IMR-90 (cell line): ENCODE measurements around the gene DAP3.

Source experiments
- BHLHE40 ChIP-seq: fragments of 150-350 bp; IDR thresholded peaks from 2 replicates; pipeline ENCODE4 v1.6.1; 2016; ENCODE audit warnings: mild to moderate bottlenecking, low read depth, low read length
- CEBPB ChIP-seq: IDR thresholded peaks from 2 replicates; pipeline ENCODE4 v1.6.1; 2012; ENCODE audit warnings: low read depth, low read length, improper control_type of control experiment
- CHD1 ChIP-seq: IDR thresholded peaks from 2 replicates; pipeline ENCODE4 v1.6.1; 2012; ENCODE audit warnings: low read depth, low read length, improper control_type of control experiment
- CTCF ChIP-seq: conservative IDR thresholded peaks from 2 replicates; pipeline ENCODE4 v1.5.1; 2012; ENCODE audit warnings: mild to moderate bottlenecking, low read depth, low read length, improper control_type of control experiment
- FOS ChIP-seq: fragments of 150-350 bp; IDR thresholded peaks from 2 replicates; pipeline ENCODE4 v1.6.1; 2016; ENCODE audit warnings: low read depth, low read length
- MAFK ChIP-seq: IDR thresholded peaks from 2 replicates; pipeline ENCODE4 v1.6.1; 2012; ENCODE audit warnings: low read depth, low read length, improper control_type of control experiment
- MAZ ChIP-seq: IDR thresholded peaks from 2 replicates; pipeline ENCODE4 v1.6.1; 2012; ENCODE audit warnings: low read depth, mild to moderate bottlenecking, low read length, improper control_type of control experiment, moderate library complexity, borderline replicate concordance
- MXI1 ChIP-seq: IDR thresholded peaks from 2 replicates; pipeline ENCODE4 v1.6.1; 2012; ENCODE audit warnings: low read depth, mild to moderate bottlenecking, low read length, moderate library complexity, borderline replicate concordance
- POLR2A ChIP-seq: IDR thresholded peaks from 2 replicates; pipeline ENCODE4 v1.6.1; 2012; ENCODE audit warnings: mild to moderate bottlenecking, low read depth, low read length
- RAD21 ChIP-seq: IDR thresholded peaks from 2 replicates; pipeline ENCODE4 v1.6.1; 2012; ENCODE audit warnings: low read length, improper control_type of control experiment
- RCOR1 ChIP-seq: IDR thresholded peaks from 2 replicates; pipeline ENCODE4 v1.6.1; 2012; ENCODE audit warnings: mild to moderate bottlenecking, low read length, improper control_type of control experiment; ENCODE audit not compliant: insufficient replicate concordance
- RFX5 ChIP-seq: IDR thresholded peaks from 2 replicates; pipeline ENCODE4 v1.8.0; 2012; ENCODE audit warnings: low read depth, mild to moderate bottlenecking, low read length, moderate library complexity
- TF ChIP-seq, protein P1 (sequence below): fragments of 150-350 bp; IDR thresholded peaks from 2 replicates; pipeline ENCODE4 v1.6.1; 2017; ENCODE audit warnings: mild to moderate bottlenecking, antibody characterized with exemption, low read length, low read depth

DNA sequence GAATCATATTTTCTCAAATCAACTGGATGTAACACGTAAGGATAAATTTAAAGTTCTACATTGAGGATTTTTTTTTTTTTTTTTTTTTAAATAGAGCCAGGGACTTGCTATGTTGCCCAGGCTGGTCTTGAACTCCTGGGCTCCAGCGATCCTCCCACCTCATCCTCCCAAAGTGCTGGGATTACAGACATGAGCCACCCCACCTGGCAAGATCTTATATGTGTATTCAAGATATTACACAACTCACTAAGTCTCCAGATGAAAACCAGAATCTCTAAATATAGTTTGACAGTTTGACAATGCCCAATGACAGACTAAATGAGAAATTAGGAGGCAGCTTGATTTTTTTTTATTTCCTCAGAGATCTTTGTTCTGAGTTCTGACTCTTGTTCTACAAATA, 7.1 kb upstream of the DAP3 start:
- TF ChIP-seq RAD21 (no peak), CTCF (no peak), CEBPB (no peak), CHD1 (no peak), POLR2A (no peak), MAFK (no peak), BHLHE40 (no peak), RFX5 (no peak), MAZ (no peak), MXI1 (no peak), RCOR1 (no peak), FOS (no peak)
- TF ChIP-seq, protein P1, sequence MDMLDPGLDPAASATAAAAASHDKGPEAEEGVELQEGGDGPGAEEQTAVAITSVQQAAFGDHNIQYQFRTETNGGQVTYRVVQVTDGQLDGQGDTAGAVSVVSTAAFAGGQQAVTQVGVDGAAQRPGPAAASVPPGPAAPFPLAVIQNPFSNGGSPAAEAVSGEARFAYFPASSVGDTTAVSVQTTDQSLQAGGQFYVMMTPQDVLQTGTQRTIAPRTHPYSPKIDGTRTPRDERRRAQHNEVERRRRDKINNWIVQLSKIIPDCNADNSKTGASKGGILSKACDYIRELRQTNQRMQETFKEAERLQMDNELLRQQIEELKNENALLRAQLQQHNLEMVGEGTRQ = no peak
